Immature natural killer cell (primary cell): ENCODE results near the gene NOX4. TPM values are rescaled to one million over a fixed set of nuclear protein-coding genes. Genes with fewer than 3 reads are reported as not detected.

Source experiments
- DNase-seq, 3 donors: peaks; one replicate each; pipeline ENCODE4 v3.0.0; 2022; ENCODE audit warnings: mixed read lengths in 1 of 3
- H3K27ac Mint-ChIP-seq, 6 donors: one replicate each; pipeline ENCODE4 v1.8.0; 2020; ENCODE audit warnings: mixed read lengths in 6 of 6, mild to moderate bottlenecking in 5 of 6, inconsistent platforms in 4 of 6, moderate library complexity in 3 of 6
- H3K27me3 Mint-ChIP-seq, 3 donors: one replicate each; pipeline ENCODE4 v1.8.0; 2020 to 2021; ENCODE audit warnings: low read depth in 3 of 3, mild to moderate bottlenecking in 3 of 3, mixed read lengths in 3 of 3, moderate library complexity in 3 of 3, inconsistent platforms in 1 of 3
- H3K36me3 Mint-ChIP-seq, 3 donors: one replicate each; pipeline ENCODE4 v1.8.0; 2020; ENCODE audit warnings: mixed read lengths in 3 of 3, inconsistent platforms in 2 of 3, mild to moderate bottlenecking in 2 of 3
- H3K4me1 Mint-ChIP-seq, 2 donors: one replicate each; pipeline ENCODE4 v1.8.0; 2020; ENCODE audit warnings: inconsistent platforms in 2 of 2, mild to moderate bottlenecking in 2 of 2, mixed read lengths in 2 of 2, moderate library complexity in 1 of 2
- H3K4me3 Mint-ChIP-seq, 5 donors: one replicate each; pipeline ENCODE4 v1.8.0; 2020; ENCODE audit warnings: mild to moderate bottlenecking in 5 of 5, mixed read lengths in 5 of 5, inconsistent platforms in 3 of 5, moderate library complexity in 3 of 5
- H3K9me3 Mint-ChIP-seq, 6 donors: one replicate each; pipeline ENCODE4 v1.8.0; 2020; ENCODE audit warnings: mild to moderate bottlenecking in 6 of 6, mixed read lengths in 6 of 6, inconsistent platforms in 4 of 6, moderate library complexity in 3 of 6
- polyA plus RNA-seq, 3 donors: library from polyadenylated mRNA; unstranded; fragments of 300-500 nt; fragmentation: Illumina TruSeq; gene quantifications; one replicate each; pipeline ENCODE4 v1.2.3, GENCODE V29; 2021

NOX4 gene
- polyA plus RNA-seq, 3 donors from 2014 or later = not detected

GRCh38 chr11:89498845-89499448 lies 7.8 kb upstream of the NOX4 start:
- Mint-ChIP-seq H3K4me3 (no peak overlapping the region), H3K36me3 (no peaks in the 10 kb centered on the region), H3K27ac (no peak overlapping the region), H3K27me3 (peaks cover 0 to 2% (median 0%) of the 10 kb centered on the region in 3 donors), H3K9me3 (peaks cover 2 to 32% (median 8%) of the 10 kb centered on the region in 6 donors), H3K4me1 (no peaks in the 10 kb centered on the region)
- DNase-seq = no peak

- H3K9me3 Mint-ChIP-seq = peaks cover 0 to 31% (median 7%) of the 10 kb centered on the region in 6 donors
- peaks cover 0 to 3% (median 2%) of the 10 kb centered on the region in 3 donors for H3K27me3 Mint-ChIP-seq
- no peak for DNase-seq
- H3K4me1 Mint-ChIP-seq = no peaks in the 10 kb centered on the region
- H3K27ac Mint-ChIP-seq = no peak overlapping the region
- no peaks in the 10 kb centered on the region for H3K36me3 Mint-ChIP-seq
- no peak overlapping the region for H3K4me3 Mint-ChIP-seq
These were observed 4.8 kb upstream of the NOX4 start for GRCh38 chr11:89495951-89496350.

GRCh38 chr11:89493431-89493830 lies 2.3 kb upstream of the NOX4 start:
- Mint-ChIP-seq H3K4me1 (no peaks in the 10 kb centered on the region), H3K36me3 (peaks cover 0 to 3% (median 0%) of the 10 kb centered on the region in 3 donors), H3K4me3 (no peak overlapping the region), H3K27ac (no peak overlapping the region), H3K27me3 (peaks cover 3 to 5% (median 4%) of the 10 kb centered on the region in 3 donors), H3K9me3 (peaks cover 2 to 48% (median 8%) of the 10 kb centered on the region in 6 donors)
- DNase-seq = no peak

GRCh38 chr11:89490602-89490980 lies 584 bp downstream of the NOX4 start:
- no peak overlapping the region for H3K27ac Mint-ChIP-seq
- H3K36me3 Mint-ChIP-seq = peaks cover 0 to 3% (median 0%) of the 10 kb centered on the region in 3 donors
- no peak overlapping the region for H3K4me3 Mint-ChIP-seq
- no peaks in the 10 kb centered on the region for H3K4me1 Mint-ChIP-seq
- H3K9me3 Mint-ChIP-seq = peaks cover 2 to 47% (median 6%) of the 10 kb centered on the region in 6 donors
- H3K27me3 Mint-ChIP-seq = peaks cover 3 to 6% (median 3%) of the 10 kb centered on the region in 3 donors
- DNase-seq = no peak

GRCh38 chr11:89489930-89490329 lies 1.2 kb downstream of the NOX4 start:
- H3K36me3 Mint-ChIP-seq = peaks cover 0 to 3% (median 0%) of the 10 kb centered on the region in 3 donors
- no peak for DNase-seq
- H3K4me3 Mint-ChIP-seq = no peak overlapping the region
- H3K27me3 Mint-ChIP-seq = peaks cover 3 to 6% (median 3%) of the 10 kb centered on the region in 3 donors
- no peaks in the 10 kb centered on the region for H3K4me1 Mint-ChIP-seq
- peaks cover 2 to 41% (median 4%) of the 10 kb centered on the region in 6 donors for H3K9me3 Mint-ChIP-seq
- no peak overlapping the region for H3K27ac Mint-ChIP-seq

- DNase-seq = no peak
- H3K27me3 Mint-ChIP-seq = peaks cover 3 to 8% (median 3%) of the 10 kb centered on the region in 3 donors
- no peaks in the 10 kb centered on the region for H3K4me1 Mint-ChIP-seq
- H3K4me3 Mint-ChIP-seq = no peak overlapping the region
- no peak overlapping the region for H3K27ac Mint-ChIP-seq
- peaks cover 0 to 33% (median 2%) of the 10 kb centered on the region in 6 donors for H3K9me3 Mint-ChIP-seq
- peaks cover 0 to 3% (median 0%) of the 10 kb centered on the region in 3 donors for H3K36me3 Mint-ChIP-seq
These were observed 4.2 kb downstream of the NOX4 start for GRCh38 chr11:89487016-89487415.

GRCh38 chr11:89484896-89485295 lies 6.3 kb downstream of the NOX4 start:
- H3K9me3 Mint-ChIP-seq = peaks cover 0 to 25% (median 8%) of the 10 kb centered on the region in 6 donors
- no peak overlapping the region for H3K4me3 Mint-ChIP-seq
- H3K27me3 Mint-ChIP-seq = peaks cover 0 to 6% (median 3%) of the 10 kb centered on the region in 3 donors
- DNase-seq = no peak
- peaks cover 0 to 2% (median 0%) of the 10 kb centered on the region in 3 donors for H3K36me3 Mint-ChIP-seq
- no peaks in the 10 kb centered on the region for H3K4me1 Mint-ChIP-seq
- H3K27ac Mint-ChIP-seq = no peak overlapping the region

- no peak overlapping the region for H3K4me3 Mint-ChIP-seq
- no peaks in the 10 kb centered on the region for H3K4me1 Mint-ChIP-seq
- H3K27me3 Mint-ChIP-seq = no peaks in the 10 kb centered on the region
- H3K9me3 Mint-ChIP-seq = peaks cover 0 to 42% (median 9%) of the 10 kb centered on the region in 6 donors
- H3K27ac Mint-ChIP-seq = no peak overlapping the region
- H3K36me3 Mint-ChIP-seq = no peaks in the 10 kb centered on the region
- DNase-seq = no peak
These were observed 14.0 kb downstream of the NOX4 start for GRCh38 chr11:89477175-89477574.

- Mint-ChIP-seq H3K27me3 (no peaks in the 10 kb centered on the region), H3K9me3 (peaks cover 6 to 32% (median 12%) of the 10 kb centered on the region in 6 donors), H3K27ac (no peak overlapping the region), H3K36me3 (no peaks in the 10 kb centered on the region), H3K4me3 (no peak overlapping the region), H3K4me1 (no peaks in the 10 kb centered on the region)
- DNase-seq = no peak
These were observed 27.9 kb downstream of the NOX4 start for GRCh38 chr11:89463266-89463780.

GRCh38 chr11:89458716-89459115 lies 32.5 kb downstream of the NOX4 start:
- Mint-ChIP-seq H3K4me3 (no peak overlapping the region), H3K27ac (no peak overlapping the region), H3K9me3 (peaks cover 7 to 40% (median 23%) of the 10 kb centered on the region in 6 donors), H3K27me3 (peaks cover 0 to 3% (median 2%) of the 10 kb centered on the region in 3 donors), H3K36me3 (no peaks in the 10 kb centered on the region), H3K4me1 (no peaks in the 10 kb centered on the region)
- no peak for DNase-seq

- Mint-ChIP-seq H3K27ac (no peak overlapping the region), H3K36me3 (peaks cover 0 to 3% (median 0%) of the 10 kb centered on the region in 3 donors), H3K4me1 (no peaks in the 10 kb centered on the region), H3K4me3 (no peak overlapping the region), H3K9me3 (peaks cover 11 to 44% (median 25%) of the 10 kb centered on the region in 6 donors), H3K27me3 (peaks cover 0 to 3% (median 2%) of the 10 kb centered on the region in 3 donors)
- DNase-seq = no peak
These were observed 34.0 kb downstream of the NOX4 start for GRCh38 chr11:89457190-89457589.

- no peaks in the 10 kb centered on the region for H3K4me1 Mint-ChIP-seq
- H3K36me3 Mint-ChIP-seq = peaks cover 0 to 3% (median 0%) of the 10 kb centered on the region in 3 donors
- no peak overlapping the region for H3K27ac Mint-ChIP-seq
- no peak overlapping the region for H3K4me3 Mint-ChIP-seq
- H3K27me3 Mint-ChIP-seq = peaks cover 0 to 3% (median 2%) of the 10 kb centered on the region in 3 donors
- no peak for DNase-seq
- H3K9me3 Mint-ChIP-seq = peaks cover 13 to 44% (median 27%) of the 10 kb centered on the region in 6 donors
These were observed 34.5 kb downstream of the NOX4 start for GRCh38 chr11:89456681-89457080.

- H3K4me1 Mint-ChIP-seq = no peaks in the 10 kb centered on the region
- H3K27ac Mint-ChIP-seq = no peak overlapping the region
- peaks cover 0 to 3% (median 2%) of the 10 kb centered on the region in 3 donors for H3K27me3 Mint-ChIP-seq
- H3K36me3 Mint-ChIP-seq = peaks cover 0 to 3% (median 0%) of the 10 kb centered on the region in 3 donors
- peaks cover 6 to 40% (median 25%) of the 10 kb centered on the region in 6 donors for H3K9me3 Mint-ChIP-seq
- H3K4me3 Mint-ChIP-seq = no peak overlapping the region
- DNase-seq = no peak
These were observed 38.4 kb downstream of the NOX4 start for GRCh38 chr11:89452780-89453179.

- Mint-ChIP-seq H3K27ac (no peak overlapping the region), H3K4me1 (no peaks in the 10 kb centered on the region), H3K4me3 (no peak overlapping the region), H3K9me3 (peaks cover 8 to 53% (median 26%) of the 10 kb centered on the region in 6 donors), H3K27me3 (peaks cover 0 to 3% (median 0%) of the 10 kb centered on the region in 3 donors), H3K36me3 (no peaks in the 10 kb centered on the region)
- no peak for DNase-seq
These were observed 43.3 kb downstream of the NOX4 start for GRCh38 chr11:89447845-89448244.
